ENCODE measurements around the gene ADAMTS13.

ADAMTS13 gene

GRCh38 chr9:133473743-133474142, 51.6 kb downstream of the ADAMTS13 start:
- no peak for DNase-seq

GRCh38 chr9:133474215-133474614, 52.0 kb downstream of the ADAMTS13 start:
- DNase-seq: no peak

GRCh38 chr9:133474853-133475252, 52.7 kb downstream of the ADAMTS13 start:
- no peak for DNase-seq

- DNase-seq: no peak
Observed at GRCh38 chr9:133475292-133476012, 53.3 kb downstream of the ADAMTS13 start.

GRCh38 chr9:133476036-133476931, 54.1 kb downstream of the ADAMTS13 start:
- no peak for DNase-seq

- no peak for DNase-seq
Observed at GRCh38 chr9:133476941-133477340, 54.8 kb downstream of the ADAMTS13 start.

- DNase-seq: no peak
Observed at GRCh38 chr9:133477461-133477860, 55.3 kb downstream of the ADAMTS13 start.

GRCh38 chr9:133477992-133478850, 56.1 kb downstream of the ADAMTS13 start:
- DNase-seq: peak; percentile 62

- DNase-seq: peak; percentile 85
Observed at GRCh38 chr9:133478851-133479711, 56.9 kb downstream of the ADAMTS13 start, which contains the start of gene SLC2A6. SLC2A6 (minus strand) TSS chr9:133479099; CDS start chr9:133479059, 40 bp downstream.

GRCh38 chr9:133483611-133484010, 61.4 kb downstream of the ADAMTS13 start:
- no peak for DNase-seq

- no peak for DNase-seq
Observed at GRCh38 chr9:133484671-133485437, 62.7 kb downstream of the ADAMTS13 start.

GRCh38 chr9:133485531-133486260, 63.5 kb downstream of the ADAMTS13 start:
- DNase-seq: no peak

- DNase-seq: no peak
Observed at GRCh38 chr9:133487331-133487725, 65.2 kb downstream of the ADAMTS13 start.

GRCh38 chr9:133488686-133489252, 66.6 kb downstream of the ADAMTS13 start:
- DNase-seq: no peak

- DNase-seq: no peak
Observed at GRCh38 chr9:133489253-133490190, 67.4 kb downstream of the ADAMTS13 start.

GRCh38 chr9:133490201-133490681, 68.1 kb downstream of the ADAMTS13 start:
- DNase-seq: no peak

- no peak for DNase-seq
Observed at GRCh38 chr9:133490865-133491655, 68.9 kb downstream of the ADAMTS13 start.

- no peak for DNase-seq
Observed at GRCh38 chr9:133491656-133491925, 69.4 kb downstream of the ADAMTS13 start.

Measured in fibroblast of skin of back (primary cell).